ENCODE results near the gene DNASE1L1.

The DNASE1L1 gene

DNA sequence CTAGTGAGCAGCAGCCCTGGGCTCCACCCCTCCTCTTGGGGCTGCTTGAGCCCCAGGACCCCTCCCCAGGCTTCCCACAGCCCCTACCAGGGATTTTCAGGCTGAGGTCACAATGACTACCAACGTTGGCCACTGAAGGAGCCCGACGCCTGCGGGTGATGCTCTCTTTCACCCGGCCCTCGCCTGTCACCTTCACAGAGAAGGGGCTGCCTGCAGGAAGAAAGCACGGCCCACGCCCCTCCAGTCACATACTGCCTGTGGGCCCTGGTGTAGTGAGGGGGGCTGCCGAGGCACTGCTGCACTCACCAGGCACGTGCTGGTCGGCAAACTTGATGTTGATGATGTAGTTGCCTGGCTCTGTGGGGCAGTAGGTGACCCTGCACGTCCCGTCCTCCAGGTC is 56.6 kb downstream of the DNASE1L1 start:
- peaks cover 81% of the 10 kb centered on the region for H3K36me3 Mint-ChIP-seq (ENCODE audit: insufficient read depth)
- H3K4me3 Mint-ChIP-seq: peak overlapping the region; percentile 65
- ATAC-seq (replicated peaks; ENCODE audit: extremely low read depth, poor library complexity, severe bottlenecking) (no peak), DNase-seq (ENCODE audit: low spot score in 2 of 2) (no peak)
- H3K27me3 Mint-ChIP-seq: no peaks in the 10 kb centered on the region
- H3K9me3 Mint-ChIP-seq: no peaks in the 10 kb centered on the region
- peak overlapping the region; percentile 88 for H3K27ac Mint-ChIP-seq (ENCODE audit: low read depth)
- peaks cover 24% of the 10 kb centered on the region for H3K4me1 Mint-ChIP-seq

DNA sequence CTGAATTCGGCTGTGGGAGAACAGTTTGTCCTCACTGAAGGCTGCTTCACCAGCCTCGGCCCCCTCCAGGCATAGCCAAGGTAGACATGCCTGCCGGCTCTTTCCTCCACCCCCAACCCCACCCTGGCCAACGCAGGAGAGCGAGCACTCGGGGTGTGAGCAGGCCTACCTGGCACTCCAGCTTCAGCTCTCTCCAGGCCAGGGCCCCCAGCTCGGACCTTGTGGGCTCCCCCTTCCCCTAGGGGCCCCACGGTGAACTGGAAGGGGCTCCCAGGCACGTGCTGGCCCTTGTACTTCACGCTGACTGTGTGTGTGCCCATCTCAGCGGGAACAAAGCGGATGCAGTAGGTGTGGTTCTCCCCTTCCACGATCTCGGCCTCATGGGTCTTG is 57.0 kb downstream of the DNASE1L1 start:
- Mint-ChIP-seq H3K4me1 (peaks cover 29% of the 10 kb centered on the region), H3K9me3 (no peaks in the 10 kb centered on the region), H3K36me3 (ENCODE audit: insufficient read depth) (peaks cover 83% of the 10 kb centered on the region), H3K4me3 (peak overlapping the region; percentile 65), H3K27me3 (no peaks in the 10 kb centered on the region), H3K27ac (ENCODE audit: low read depth) (peak overlapping the region; percentile 88)
- ATAC-seq (replicated peaks; ENCODE audit: extremely low read depth, poor library complexity, severe bottlenecking) (no peak), DNase-seq (ENCODE audit: low spot score in 2 of 2) (peak in 1 of 2 donors; percentile 9)
